IMR-90 (cell line): ENCODE data around the gene SEMA3G. TPM values are rescaled to one million over a fixed set of nuclear protein-coding genes. Genes with fewer than 3 reads are reported as not detected.

Source experiments
- ATAC-seq: fragments of 200-7000 bp; cut with Tn5 transposase; 2 replicates; pipeline ENCODE4 v1.9.1; 2020; ENCODE audit warnings: low read depth, mild to moderate bottlenecking, moderate library complexity
- BruUV-seq: library from RNA; stranded (reverse); fragments of 400-500 nt; replicated peaks from 2 replicates; lab custom pipeline; 2021; lab: Mats Ljungman, UMichigan
- CTCF ChIA-PET: fragments of 300-600 bp; formaldehyde crosslinking; extraction: SDS; loops from one replicate; lab custom pipeline; 2021; ENCODE audit warnings: antibody characterized with exemption; lab: Yijun Ruan, JAX
- POLR2A ChIA-PET: fragments of 300-600 bp; sonication (Branson Sonifier 250); formaldehyde crosslinking; loops from one replicate; lab custom pipeline; 2022; ENCODE audit warnings: antibody characterized with exemption; ENCODE audit not compliant: unreplicated experiment; lab: Charles Lee
- DNase-seq: peaks from one replicate; pipeline ENCODE4 v3.0.0; 2013
- H2AFZ ChIP-seq: replicated peaks from 2 replicates; pipeline ENCODE3; 2013; ENCODE audit warnings: low read length, mild to moderate bottlenecking; ENCODE audit not compliant: poor library complexity
- H2AK5ac ChIP-seq: 2 replicates; pipeline ENCODE4 v1.6.1; 2013; ENCODE audit warnings: low read depth, low read length, inconsistent platforms
- H2AK9ac ChIP-seq: replicated peaks from 2 replicates; pipeline ENCODE3; 2013; ENCODE audit warnings: mild to moderate bottlenecking, low read depth, low read length, moderate library complexity; ENCODE audit not compliant: poor library complexity
- H2BK120ac ChIP-seq: 2 replicates; pipeline ENCODE4 v1.6.1; 2013; ENCODE audit warnings: low read depth, low read length, inconsistent platforms
- H2BK15ac ChIP-seq: 3 replicates; pipeline ENCODE4 v1.6.1; 2013; ENCODE audit warnings: low read depth, low read length, inconsistent platforms
- H2BK20ac ChIP-seq: 2 replicates; pipeline ENCODE4 v1.6.1; 2013; ENCODE audit warnings: low read depth, mild to moderate bottlenecking, inconsistent platforms, low read length, moderate library complexity
- H2BK5ac ChIP-seq: 2 replicates; pipeline ENCODE4 v1.6.1; 2013; ENCODE audit warnings: mild to moderate bottlenecking, low read depth, low read length, inconsistent platforms; ENCODE audit not compliant: poor library complexity, severe bottlenecking
- H3K14ac ChIP-seq: replicated peaks from 2 replicates; pipeline ENCODE4 v1.6.1; 2013; ENCODE audit warnings: low read depth, low read length, inconsistent platforms
- H3K18ac ChIP-seq: 2 replicates; pipeline ENCODE4 v1.6.1; 2013; ENCODE audit warnings: low read depth, low read length, control low read depth
- H3K23ac ChIP-seq: 2 replicates; pipeline ENCODE4 v1.6.1; 2013; ENCODE audit warnings: low read depth, low read length, inconsistent platforms
- H3K27ac ChIP-seq: 2 replicates; pipeline ENCODE4 v1.5.1; 2013; ENCODE audit warnings: mild to moderate bottlenecking, control low read depth, low read length; ENCODE audit not compliant: insufficient read depth
- H3K27me3 ChIP-seq: 2 replicates; pipeline ENCODE4 v1.6.1; 2013; ENCODE audit warnings: low read length; ENCODE audit not compliant: control insufficient read depth, insufficient read depth
- H3K36me3 ChIP-seq: 2 replicates; pipeline ENCODE4 v1.6.1; 2013; ENCODE audit warnings: low read length, mixed read lengths; ENCODE audit not compliant: control insufficient read depth, insufficient read depth
- H3K4ac ChIP-seq: 2 replicates; pipeline ENCODE4 v1.6.1; 2013; ENCODE audit warnings: low read depth, low read length, inconsistent platforms
- H3K4me1 ChIP-seq: 2 replicates; pipeline ENCODE4 v1.6.1; 2013; ENCODE audit warnings: low read length, mixed read lengths; ENCODE audit not compliant: control insufficient read depth, insufficient read depth
- H3K4me2 ChIP-seq: 2 replicates; pipeline ENCODE4 v1.6.1; 2013; ENCODE audit warnings: low read depth, mild to moderate bottlenecking, control low read depth, low read length, moderate library complexity
- H3K4me3 ChIP-seq: 2 replicates; pipeline ENCODE4 v1.5.1; 2013; ENCODE audit warnings: low read depth, mild to moderate bottlenecking, control low read depth, low read length, moderate library complexity; ENCODE audit not compliant: insufficient read depth
- H3K56ac ChIP-seq: 2 replicates; pipeline ENCODE4 v1.6.1; 2013; ENCODE audit warnings: low read length, inconsistent platforms; ENCODE audit not compliant: insufficient read depth; ENCODE audit errors: extremely low read depth
- H3K79me1 ChIP-seq, 2 experiments: 2 replicates each; pipeline ENCODE4 v1.6.1; 2013; ENCODE audit warnings: low read length in 2 of 2, inconsistent platforms in 1 of 2, low read depth in 1 of 2
- H3K9ac ChIP-seq: 2 replicates; pipeline ENCODE4 v1.6.1; 2013; ENCODE audit warnings: low read depth, low read length, control low read depth
- H3K9me1 ChIP-seq: 2 replicates; pipeline ENCODE4 v1.6.1; 2013; ENCODE audit warnings: low read length, inconsistent platforms; ENCODE audit not compliant: insufficient read depth
- H3K9me3 ChIP-seq: 2 replicates; pipeline ENCODE4 v1.6.1; 2013; ENCODE audit warnings: low read length; ENCODE audit not compliant: control insufficient read depth, insufficient read depth
- H4K20me1 ChIP-seq: 2 replicates; pipeline ENCODE4 v1.6.1; 2013; ENCODE audit warnings: low read length, inconsistent platforms; ENCODE audit not compliant: insufficient read depth
- H4K5ac ChIP-seq: 2 replicates; pipeline ENCODE4 v1.6.1; 2013; ENCODE audit warnings: mild to moderate bottlenecking, low read depth, low read length, control low read depth
- H4K8ac ChIP-seq, 2 experiments: 2 replicates each; pipeline ENCODE4 v1.6.1; 2013; ENCODE audit warnings: low read depth in 2 of 2, low read length in 2 of 2, control low read depth in 1 of 2, inconsistent platforms in 1 of 2
- H4K91ac ChIP-seq: 2 replicates; pipeline ENCODE4 v1.6.1; 2013; ENCODE audit warnings: low read depth, low read length, inconsistent platforms; ENCODE audit not compliant: insufficient read depth
- CHD1 ChIP-seq: IDR thresholded peaks from 2 replicates; pipeline ENCODE4 v1.6.1; 2012; ENCODE audit warnings: low read depth, low read length, improper control_type of control experiment
- ELK1 ChIP-seq: fragments of 150-350 bp; IDR thresholded peaks from 2 replicates; pipeline ENCODE4 v1.6.1; 2016; ENCODE audit warnings: low read depth, mild to moderate bottlenecking, low read length, moderate library complexity, borderline replicate concordance
- FOS ChIP-seq: fragments of 150-350 bp; IDR thresholded peaks from 2 replicates; pipeline ENCODE4 v1.6.1; 2016; ENCODE audit warnings: low read depth, low read length
- MAZ ChIP-seq: IDR thresholded peaks from 2 replicates; pipeline ENCODE4 v1.6.1; 2012; ENCODE audit warnings: low read depth, mild to moderate bottlenecking, low read length, improper control_type of control experiment, moderate library complexity, borderline replicate concordance
- NFE2L2 ChIP-seq: fragments of 150-350 bp; IDR thresholded peaks from 2 replicates; pipeline ENCODE4 v1.6.1; 2016; ENCODE audit warnings: low read depth, mild to moderate bottlenecking, low read length
- RAD21 ChIP-seq: IDR thresholded peaks from 2 replicates; pipeline ENCODE4 v1.6.1; 2012; ENCODE audit warnings: low read length, improper control_type of control experiment
- SMC3 ChIP-seq: fragments of 150-350 bp; IDR thresholded peaks from 2 replicates; pipeline ENCODE4 v1.6.1; 2016; ENCODE audit warnings: low read depth, mild to moderate bottlenecking, antibody characterized with exemption, low read length, moderate library complexity
- WGBS, 2 experiments: methylation state at CpG; one replicate each; pipeline versions ENCODE4 v1.1.5 to v1.1.7; 2013; ENCODE audit warnings: missing lambda C conversion rate in 2 of 2; ENCODE audit not compliant: insufficient read length in 1 of 2; ENCODE audit errors: extremely low coverage in 2 of 2; 5-methylcytosine and 5-hydroxymethylcytosine counted together
- dilution Hi-C: fragments of 300-500 bp; cut with HindIII; formaldehyde crosslinking; loops from one replicate; pipeline ENCODE4 v1.14.3; 2018; ENCODE audit warnings: low sequenced_read_pairs; ENCODE audit not compliant: unreplicated experiment
- in situ Hi-C: fragments of 300-500 bp; cut with MboI; formaldehyde crosslinking; loops from 3 replicates; pipeline ENCODE4 v1.14.3; 2019; ENCODE audit warnings: low sequenced_read_pairs, inconsistent platforms, mixed read lengths
- intact Hi-C: fragments of 100-400 bp; cut with micrococcal nuclease; formaldehyde crosslinking; loops from 2 replicates; pipeline ENCODE4 v1.10.0; 2022
- polyA plus RNA-seq, 3 experiments: library from polyadenylated mRNA; depleted of rRNA; stranded (reverse); fragments of >200 nt; gene quantifications; 2 replicates each; pipeline ENCODE4 v1.2.3, GENCODE V29; 2012; ENCODE audit warnings: low replicate concordance in 1 of 3
- total RNA-seq: library from RNA; depleted of rRNA; stranded (reverse); fragments of >200 nt; gene quantifications from 2 replicates; pipeline ENCODE4 v1.2.3, GENCODE V29; 2012

Gene SEMA3G
- total and polyA plus RNA-seq, 2 of the 4 experiments (the other 2 are of a cell fraction): 0.07 TPM; not detected in 1

- Histone ChIP-seq H4K91ac (no peak overlapping the region), H2AK5ac (no peak overlapping the region), H4K8ac (no peak overlapping the region), H2BK15ac (no peak overlapping the region), H2AK9ac (no peak overlapping the region), H3K4me3 (no peak overlapping the region), H3K36me3 (no peaks in the 10 kb centered on the region), H3K79me1 (no peaks in the 10 kb centered on the region), H3K4me2 (no peak overlapping the region), H3K27me3 (peaks cover 5% of the 10 kb centered on the region; the same call in 1 of the 2 replicates), H3K9ac (no peak overlapping the region), H3K4me1 (peaks cover 8% of the 10 kb centered on the region; the same call in 1 of the 2 replicates), H3K9me1 (no peaks in the 10 kb centered on the region), H2BK120ac (no peak overlapping the region), H4K5ac (no peak overlapping the region), H4K20me1 (no peaks in the 10 kb centered on the region; the same call in 1 of the 2 replicates), H3K18ac (no peak overlapping the region), H3K56ac (no peak overlapping the region), H3K23ac (no peak overlapping the region), H3K14ac (no peak overlapping the region), H2AFZ (no peak overlapping the region), H2BK20ac (no peak overlapping the region), H3K4ac (no peak overlapping the region), H3K9me3 (no peaks in the 10 kb centered on the region), H2BK5ac (no peak overlapping the region), H3K27ac (no peak overlapping the region)
- dilution Hi-C loops (no loop called here), in situ Hi-C loops (no loop called here), intact Hi-C loops (no loop called here)
- POLR2A ChIA-PET: no interaction called here
- CTCF ChIA-PET: interaction anchor here (0.7 kb wide), 1 partner anchor 159 kb away, joined by 3 read pairs; no protein-coding TSS in a partner anchor
- WGBS, 2 experiments: 96% methylated on average over 4 of the region's 16 CpGs; no CpG with 5 or more reads in 1 of the 2 experiments
- no peak for TF ChIP-seq NFE2L2
- TF ChIP-seq RAD21: no peak
- TF ChIP-seq SMC3: no peak
- TF ChIP-seq ELK1: no peak
- no peak for TF ChIP-seq FOS
- no peak for TF ChIP-seq MAZ
- no peak for TF ChIP-seq CHD1
- DNase-seq (no peak), ATAC-seq (no peak)
- no TSS peak for BruUV-seq
These were observed 5.3 kb downstream of the SEMA3G start for GRCh38 chr3:52439426-52440248.
